Stimulated activated CD4-positive, alpha-beta T cell treated with anti-CD3 and anti-CD28 coated beads, Interleukin-12 subunit alpha, Interleukin-12 subunit beta, amount 100 ng/mL, for 24 hours (primary cell): ENCODE results near the gene MEF2D.

Source experiments
- DNase-seq, 2 experiments: peaks; one replicate each; pipeline ENCODE4 v3.0.0-alpha.2; 2020; ENCODE audit warnings: low read depth in 2 of 2

Gene MEF2D

GRCh38 chr1:156444407-156445001 is 56.1 kb downstream of the MEF2D start:
- DNase-seq: no peak

GRCh38 chr1:156443286-156443685 is 57.3 kb downstream of the MEF2D start:
- no peak for DNase-seq

- no peak for DNase-seq
These were observed 59.7 kb downstream of the MEF2D start for GRCh38 chr1:156440654-156441437.

- no peak for DNase-seq
These were observed 60.8 kb downstream of the MEF2D start for GRCh38 chr1:156439777-156440183.

- no peak for DNase-seq
These were observed 61.4 kb downstream of the MEF2D start for GRCh38 chr1:156439036-156439776.

- DNase-seq: no peak
These were observed 62.1 kb downstream of the MEF2D start for GRCh38 chr1:156438278-156438987.

- DNase-seq: no peak
These were observed 63.3 kb downstream of the MEF2D start for GRCh38 chr1:156437037-156437867.

- no peak for DNase-seq
These were observed 64.2 kb downstream of the MEF2D start for GRCh38 chr1:156436141-156437036.

- no peak for DNase-seq
These were observed 64.9 kb downstream of the MEF2D start for GRCh38 chr1:156435545-156436140.

GRCh38 chr1:156434989-156435544 is 65.5 kb downstream of the MEF2D start:
- DNase-seq: no peak

- DNase-seq: no peak
These were observed 67.0 kb downstream of the MEF2D start for GRCh38 chr1:156433602-156434001.

- no peak for DNase-seq
These were observed 67.5 kb downstream of the MEF2D start for GRCh38 chr1:156433032-156433431.

GRCh38 chr1:156432669-156433018 is 67.9 kb downstream of the MEF2D start:
- DNase-seq: no peak

GRCh38 chr1:156431769-156432668 is 68.6 kb downstream of the MEF2D start:
- DNase-seq: no peak

GRCh38 chr1:156431366-156431765 is 69.2 kb downstream of the MEF2D start:
- DNase-seq: no peak

GRCh38 chr1:156430866-156431265 is 69.7 kb downstream of the MEF2D start:
- DNase-seq: no peak

GRCh38 chr1:156430303-156430702 is 70.3 kb downstream of the MEF2D start:
- DNase-seq: no peak

- no peak for DNase-seq
These were observed 71.1 kb downstream of the MEF2D start for GRCh38 chr1:156429313-156430060.
